NCI-H146 (cell line): Measurements from ENCODE around the gene ST8SIA4.

ENCODE experiments used
- DNase-seq: peaks from one replicate; lab custom pipeline; 2025; lab: John Stamatoyannopoulos, UW

The ST8SIA4 gene

GRCh38 chr5:100872408-100873190 is 30.5 kb downstream of the ST8SIA4 start:
- no peak for DNase-seq

DNA sequence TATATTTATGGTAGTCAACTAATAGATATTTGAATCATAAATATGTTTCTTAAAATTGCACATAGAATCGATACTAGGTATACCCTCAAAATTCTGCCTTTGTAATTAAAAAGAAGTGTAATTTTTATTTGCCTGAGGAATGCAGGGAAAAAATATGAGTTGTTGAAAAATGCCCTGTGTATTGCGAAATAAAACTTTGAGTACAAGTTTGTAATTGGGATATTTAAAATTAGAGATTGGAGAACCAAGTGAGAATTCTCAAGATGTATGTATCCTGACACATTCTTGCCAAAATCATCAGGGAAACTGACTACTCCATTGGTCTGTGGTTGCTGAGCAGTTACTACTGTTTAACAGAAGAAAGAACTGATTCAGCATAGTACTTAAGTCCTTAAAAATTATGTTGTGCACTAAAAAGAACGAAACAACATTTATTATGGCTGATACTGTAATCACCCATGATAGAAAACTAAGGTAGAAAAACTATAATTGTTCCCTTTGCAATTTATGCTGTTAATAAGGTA is 36.0 kb downstream of the ST8SIA4 start:
- DNase-seq = no peak

DNA sequence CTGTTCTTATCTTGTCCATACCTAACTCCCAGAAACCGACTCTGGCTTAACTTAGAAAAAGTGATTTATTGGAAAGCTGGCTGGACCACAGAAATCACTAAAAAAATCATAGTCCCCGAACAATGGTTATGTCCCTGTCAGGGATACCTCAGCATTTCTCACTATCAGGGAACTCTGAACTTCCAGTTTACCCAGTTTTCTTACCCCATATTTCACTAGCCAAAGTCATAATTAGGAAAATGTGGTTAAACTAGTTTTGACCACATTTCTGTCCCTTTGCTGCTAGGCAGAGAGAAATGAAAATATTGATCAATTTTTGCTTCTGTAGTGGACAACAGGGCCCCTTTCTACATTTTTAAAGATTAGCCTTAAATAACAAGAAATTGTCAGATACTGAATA is 38.2 kb downstream of the ST8SIA4 start:
- no peak for DNase-seq

DNA sequence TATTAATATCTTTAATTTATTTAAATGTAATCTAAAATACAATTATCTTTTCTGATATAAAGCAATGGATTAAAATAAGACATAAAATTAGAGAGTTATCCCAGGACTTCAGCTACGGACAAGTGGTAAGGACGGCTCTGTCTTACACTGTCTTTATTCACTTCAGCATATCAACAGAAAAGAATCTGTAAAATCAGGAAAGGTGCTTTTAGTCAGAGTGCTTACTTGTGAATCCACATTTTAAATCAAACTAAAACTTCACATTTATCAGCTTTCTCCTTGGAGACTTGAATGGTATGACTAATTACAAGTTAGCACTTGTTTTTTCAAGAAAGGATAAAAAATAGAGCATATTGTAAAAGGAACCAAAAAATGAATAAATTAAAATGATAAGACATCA is 39.3 kb downstream of the ST8SIA4 start:
- no peak for DNase-seq

DNA sequence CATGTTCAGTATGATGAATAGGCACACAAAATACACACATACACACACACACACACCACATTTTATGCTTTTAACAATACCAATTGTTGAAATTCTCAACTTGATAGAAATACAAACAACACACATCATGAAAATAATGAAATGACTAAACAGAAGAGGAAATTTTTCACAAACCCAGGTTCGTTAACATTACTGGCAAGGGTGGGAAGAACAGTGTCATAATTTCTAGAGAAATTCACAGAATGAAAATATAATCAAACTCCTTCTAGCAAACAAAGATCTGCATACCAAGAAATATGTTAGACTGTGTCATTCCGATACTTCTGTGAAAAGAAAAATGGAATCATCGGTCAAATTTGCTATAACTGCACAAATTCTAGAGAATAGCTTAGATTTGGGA is 41.9 kb downstream of the ST8SIA4 start:
- DNase-seq = no peak

DNA sequence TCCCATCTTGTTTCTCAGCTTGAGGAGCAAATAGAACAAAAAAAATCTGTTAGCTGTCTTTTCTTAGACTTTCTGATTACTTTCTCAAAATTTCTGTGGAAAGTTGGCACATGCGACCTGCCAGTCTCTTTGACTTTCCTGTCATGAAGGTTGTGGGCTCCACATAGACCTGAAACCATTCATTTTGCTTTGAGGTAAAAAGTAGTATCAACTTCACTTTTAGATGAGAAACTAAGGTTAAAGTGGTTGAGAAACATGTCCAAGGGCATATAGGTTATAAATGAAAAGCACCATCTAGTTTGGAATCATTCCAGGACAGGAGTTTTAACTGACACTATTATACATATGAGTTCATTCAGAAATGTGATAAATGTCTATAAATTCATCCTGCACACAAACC is 42.7 kb downstream of the ST8SIA4 start:
- no peak for DNase-seq

GRCh38 chr5:100858987-100859545 is 44.0 kb downstream of the ST8SIA4 start:
- no peak for DNase-seq

GRCh38 chr5:100856462-100856861 is 46.6 kb downstream of the ST8SIA4 start:
- no peak for DNase-seq

DNA sequence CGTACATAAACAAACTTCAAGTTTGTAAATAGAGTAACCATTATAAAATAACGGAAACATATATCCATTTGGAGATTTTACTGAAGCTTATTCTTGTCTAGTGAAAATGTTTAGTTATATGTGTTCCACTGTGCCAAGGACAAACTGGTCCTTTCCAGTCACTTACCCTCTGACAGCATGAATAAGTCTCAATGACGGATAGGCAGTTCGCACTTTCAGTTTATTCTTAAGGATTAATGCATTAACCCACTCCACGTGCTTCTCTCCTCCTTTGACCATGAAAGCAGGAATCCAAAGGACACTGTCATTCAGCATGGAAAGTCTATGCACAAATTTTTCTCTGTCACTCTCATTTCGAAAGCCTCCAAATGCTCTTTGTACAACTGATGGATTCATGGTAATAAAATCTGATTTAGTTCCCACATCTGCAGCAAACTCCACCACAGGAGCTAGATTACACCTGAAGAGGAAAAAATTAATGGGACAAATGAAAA is 47.1 kb downstream of the ST8SIA4 start:
- DNase-seq = no peak

GRCh38 chr5:100855295-100855694 is 47.8 kb downstream of the ST8SIA4 start:
- DNase-seq = no peak

- DNase-seq = no peak
These were observed 48.5 kb downstream of the ST8SIA4 start for GRCh38 chr5:100854591-100854990.

DNA sequence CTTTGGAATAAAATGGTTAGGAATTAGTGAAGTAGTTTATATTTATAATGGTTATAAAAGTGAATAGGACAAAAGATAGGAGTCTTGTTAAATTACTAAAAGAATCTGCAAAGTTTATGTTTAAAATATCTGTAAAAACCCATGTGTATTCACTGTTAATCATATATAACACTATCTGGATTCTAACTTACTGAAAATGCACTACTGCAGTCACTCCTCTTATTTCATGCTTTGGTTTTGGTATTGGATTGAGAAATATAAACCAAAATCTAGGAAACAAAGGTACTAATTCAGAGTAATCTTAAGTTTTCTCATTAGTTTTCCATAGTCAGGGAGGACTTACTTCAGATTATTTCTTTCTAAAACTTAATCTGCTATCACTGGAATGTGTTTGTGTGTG is 49.5 kb downstream of the ST8SIA4 start:
- DNase-seq = no peak

DNA sequence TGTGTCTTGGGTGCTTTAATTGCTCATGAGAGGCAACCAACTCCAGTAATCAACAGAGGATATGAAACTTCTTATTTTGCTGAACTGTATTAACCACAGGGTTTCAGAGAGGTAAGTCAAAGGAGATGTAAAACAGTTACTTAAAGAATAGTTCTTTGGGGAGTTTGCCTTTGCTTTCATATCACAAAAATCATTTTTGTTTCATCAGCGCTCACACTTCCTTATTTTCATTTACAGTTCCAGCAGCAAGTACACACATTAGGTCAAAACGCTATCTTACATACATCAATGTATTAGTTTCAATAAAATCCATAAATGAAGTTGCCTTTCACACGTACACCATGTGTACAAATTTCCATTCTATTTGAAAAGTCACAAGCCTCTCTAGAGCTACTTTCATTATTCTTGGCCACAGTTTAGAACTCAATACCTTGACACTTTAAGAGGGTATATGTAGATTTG is 50.1 kb downstream of the ST8SIA4 start:
- no peak for DNase-seq

- DNase-seq = no peak
These were observed 51.0 kb downstream of the ST8SIA4 start for GRCh38 chr5:100852051-100852450.

DNA sequence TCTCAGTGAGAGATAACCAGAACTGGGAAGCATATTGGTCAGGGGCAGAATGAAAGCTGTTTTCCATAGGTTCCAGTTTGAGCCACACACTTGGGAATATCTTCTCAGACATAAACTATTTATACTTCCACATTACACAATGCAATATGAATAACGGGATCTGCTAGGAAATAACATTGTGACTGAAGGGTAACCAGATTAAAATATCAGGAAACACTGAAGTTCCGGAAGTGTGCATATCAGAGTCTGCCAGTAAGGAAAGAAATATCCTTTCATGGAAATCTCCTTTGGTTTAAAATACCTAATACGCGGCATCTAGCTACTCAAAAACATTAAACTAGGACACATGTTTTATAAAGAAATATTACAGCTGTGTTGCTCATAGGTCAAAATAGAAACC is 56.3 kb downstream of the ST8SIA4 start:
- no peak for DNase-seq

GRCh38 chr5:100842080-100842479 is 61.0 kb downstream of the ST8SIA4 start:
- DNase-seq = no peak

- no peak for DNase-seq
These were observed 61.6 kb downstream of the ST8SIA4 start for GRCh38 chr5:100841358-100842076.

GRCh38 chr5:100840789-100841188 is 62.3 kb downstream of the ST8SIA4 start:
- no peak for DNase-seq

DNA sequence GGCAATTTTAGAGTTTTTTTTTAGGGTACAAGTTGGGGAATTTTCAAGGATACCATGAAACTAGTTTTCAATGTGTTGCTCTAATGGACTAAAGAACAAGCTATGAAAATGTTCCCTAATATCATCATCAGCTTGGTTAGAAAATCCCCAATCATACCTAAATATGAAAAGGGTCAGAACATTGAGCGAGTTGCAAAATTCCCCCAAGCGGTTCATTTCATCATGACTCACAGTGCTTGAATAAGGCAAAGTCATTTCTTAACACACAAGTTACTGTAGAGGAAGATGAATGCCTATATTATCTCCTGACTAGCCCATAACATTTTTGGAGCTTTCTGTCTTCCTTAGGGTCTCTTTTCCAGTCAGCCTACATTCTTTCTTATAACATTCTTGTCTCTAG is 62.7 kb downstream of the ST8SIA4 start:
- DNase-seq = no peak

- no peak for DNase-seq
These were observed 65.0 kb downstream of the ST8SIA4 start for GRCh38 chr5:100838048-100838473.

DNA sequence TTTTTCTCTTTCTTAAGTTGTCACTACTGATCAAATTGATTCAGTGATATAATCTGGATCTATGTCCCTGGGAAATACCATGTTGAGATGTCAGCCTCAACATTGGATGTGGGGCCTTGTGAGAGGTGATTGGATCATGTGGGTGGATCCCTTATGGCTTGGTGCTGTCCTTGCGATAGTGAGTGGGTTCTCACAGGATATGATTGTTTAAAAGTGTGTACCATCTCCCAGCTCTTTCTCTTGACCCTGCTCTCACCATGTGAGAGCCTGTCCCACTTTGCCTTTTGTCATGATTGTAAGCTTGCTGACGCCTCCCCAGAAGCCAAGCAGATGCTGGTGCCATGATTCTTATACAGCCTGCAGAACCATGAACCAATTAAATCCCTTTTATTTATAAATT is 68.6 kb downstream of the ST8SIA4 start:
- DNase-seq = no peak
